B cell (primary cell): ENCODE measurements around the gene MACROH2A1. TPM values are rescaled to one million over a fixed set of nuclear protein-coding genes. Genes with fewer than 3 reads are reported as not detected.

Experiments
- ATAC-seq: fragments of 200-7000 bp; cut with Tn5 transposase; one replicate; pipeline ENCODE4 v1.10.0; 2021; ENCODE audit warnings: low read depth, mild to moderate bottlenecking, moderate number of reproducible peaks, moderate library complexity
- CTCF ChIA-PET: fragments of 350-600 bp; sonication (Branson Sonifier 250); formaldehyde crosslinking; loops from one replicate; lab custom pipeline; 2021; ENCODE audit warnings: antibody characterized with exemption, inconsistent platforms; lab: Charles Lee
- POLR2A ChIA-PET: fragments of 350-600 bp; sonication (Branson Sonifier 250); formaldehyde crosslinking; loops from one replicate; lab custom pipeline; 2021; ENCODE audit warnings: antibody characterized with exemption; lab: Charles Lee
- DNase-seq: peaks from one replicate; pipeline ENCODE4 v3.0.0; 2013
- H2AFZ ChIP-seq: 2 replicates; pipeline ENCODE4 v1.6.1; 2012; ENCODE audit warnings: mild to moderate bottlenecking, low read depth, low read length; ENCODE audit not compliant: insufficient read depth, poor library complexity, severe bottlenecking
- H3K27ac ChIP-seq, 2 donors: 1 replicate in 1 of 2; 2 replicates in 1 of 2; pipeline ENCODE4 v1.5.1; 2012 to 2013; ENCODE audit warnings: low read length in 2 of 2, mild to moderate bottlenecking in 2 of 2, moderate library complexity in 1 of 2
- H3K27me3 ChIP-seq, 4 experiments: fragments of 200-600 bp in 1 of 4; sonication (generic) in 1 of 4; replicated peaks in 1 of 4; 1 replicate in 2 of 4; 2 replicates in 2 of 4; pipeline versions ENCODE4 v1.6.1 to v1.7.0; 2013 to 2016; ENCODE audit warnings: low read length in 3 of 4, mild to moderate bottlenecking in 2 of 4, mixed read lengths in 1 of 4, moderate library complexity in 1 of 4; ENCODE audit not compliant: insufficient read depth in 4 of 4, control insufficient read depth in 3 of 4; ENCODE audit errors: control extremely low read depth in 1 of 4
- H3K36me3 ChIP-seq, 2 experiments: replicated peaks in 1 of 2; 1 replicate in 1 of 2; 2 replicates in 1 of 2; pipeline versions ENCODE4 v1.6.1 to v1.7.1; 2013; ENCODE audit warnings: low read length in 1 of 2; ENCODE audit not compliant: insufficient read depth in 2 of 2, control insufficient read depth in 1 of 2; ENCODE audit errors: control extremely low read depth in 1 of 2, extremely low read depth in 1 of 2
- H3K4me1 ChIP-seq, 2 donors: fragments of 200-600 bp in 1 of 2; sonication (generic) in 1 of 2; 1 replicate in 1 of 2; 2 replicates in 1 of 2; pipeline versions ENCODE4 v1.5.1 to v1.6.1; 2013 to 2017; ENCODE audit warnings: low read length in 2 of 2; ENCODE audit not compliant: control insufficient read depth in 2 of 2, insufficient read depth in 2 of 2
- H3K4me2 ChIP-seq: replicated peaks from 2 replicates; pipeline ENCODE3; 2012; ENCODE audit warnings: mild to moderate bottlenecking, low read depth, low read length; ENCODE audit not compliant: poor library complexity, severe bottlenecking
- H3K4me3 ChIP-seq, 5 experiments: fragments of 200-600 bp in 1 of 5; sonication (generic) in 1 of 5; 1 replicate in 3 of 5; 2 replicates in 2 of 5; pipeline versions ENCODE4 v1.5.1 to v1.7.0; 2011 to 2016; ENCODE audit warnings: low read length in 4 of 5, mild to moderate bottlenecking in 4 of 5, low read depth in 2 of 5, control low read depth in 1 of 5, moderate library complexity in 1 of 5; ENCODE audit not compliant: insufficient read depth in 1 of 5; ENCODE audit errors: control extremely low read depth in 1 of 5, extremely low read depth in 1 of 5
- H3K79me2 ChIP-seq: fragments of 200-600 bp; sonication (generic); one replicate; pipeline ENCODE4 v1.6.0; 2016; ENCODE audit warnings: low read length; ENCODE audit not compliant: control insufficient read depth, insufficient read depth
- H3K9ac ChIP-seq: fragments of 200-600 bp; sonication (generic); 2 replicates; pipeline ENCODE4 v1.6.1; 2017; ENCODE audit warnings: mild to moderate bottlenecking, low read length, moderate library complexity
- H3K9me3 ChIP-seq, 3 donors: one replicate each; pipeline versions ENCODE4 v1.6.1 to v1.7.1; 2013; ENCODE audit warnings: low read length in 2 of 3; ENCODE audit not compliant: control insufficient read depth in 2 of 3, insufficient read depth in 1 of 3; ENCODE audit errors: control extremely low read depth in 1 of 3
- H4K20me1 ChIP-seq: 2 replicates; pipeline ENCODE4 v1.6.0; 2012; ENCODE audit warnings: mild to moderate bottlenecking, low read length; ENCODE audit not compliant: insufficient read depth, control insufficient read depth, poor library complexity, severe bottlenecking
- H3K27ac Mint-ChIP-seq: one replicate; pipeline ENCODE4 v1.8.0; 2021; ENCODE audit warnings: mixed read lengths
- H3K27me3 Mint-ChIP-seq: one replicate; pipeline ENCODE4 v1.8.0; 2021; ENCODE audit warnings: mixed read lengths
- H3K4me1 Mint-ChIP-seq: one replicate; pipeline ENCODE4 v1.8.0; 2021; ENCODE audit warnings: mixed read lengths
- H3K4me3 Mint-ChIP-seq: one replicate; pipeline ENCODE4 v1.8.0; 2021; ENCODE audit warnings: mixed read lengths
- H3K9me3 Mint-ChIP-seq: one replicate; pipeline ENCODE4 v1.8.0; 2022; ENCODE audit warnings: mixed read lengths; ENCODE audit not compliant: insufficient read depth
- EZH2 ChIP-seq: IDR thresholded peaks from 2 replicates; pipeline ENCODE4 v1.6.1; 2012; ENCODE audit warnings: borderline replicate concordance, low read depth, mild to moderate bottlenecking, moderate library complexity, low read length; ENCODE audit not compliant: insufficient read depth, poor library complexity, severe bottlenecking
- WGBS: methylation state at CpG from one replicate; pipeline ENCODE4 v1.1.5; 2013; ENCODE audit warnings: missing lambda C conversion rate; ENCODE audit not compliant: insufficient coverage; 5-methylcytosine and 5-hydroxymethylcytosine counted together
- intact Hi-C: fragments of 100-400 bp; cut with micrococcal nuclease; formaldehyde crosslinking; loops from one replicate; pipeline ENCODE4 v1.10.0; 2022
- polyA plus RNA-seq: library from polyadenylated mRNA; depleted of rRNA; stranded (reverse); fragments of >200 nt; gene quantifications from 2 replicates; pipeline ENCODE4 v1.2.3, GENCODE V29; 2012
- total RNA-seq, 2 donors: library from RNA; stranded (reverse); fragments of 120-200 nt in 1 of 2; gene quantifications; 1 replicate in 1 of 2; 2 replicates in 1 of 2; pipeline versions ENCODE4 v1.2.3 to v1.2.4, GENCODE V29; 2013 to 2022
- TF ChIP-seq, protein P1 (sequence below): fragments of 200-600 bp; IDR thresholded peaks from one replicate; pipeline ENCODE4 v1.8.0; 2022; ENCODE audit warnings: antibody characterized with exemption, mild to moderate bottlenecking

Gene MACROH2A1
- total and polyA plus RNA-seq, 2 donors (not counting 1 experiment from before 2014, with no cell fraction given) = 80.1 to 99.7 TPM

DNA sequence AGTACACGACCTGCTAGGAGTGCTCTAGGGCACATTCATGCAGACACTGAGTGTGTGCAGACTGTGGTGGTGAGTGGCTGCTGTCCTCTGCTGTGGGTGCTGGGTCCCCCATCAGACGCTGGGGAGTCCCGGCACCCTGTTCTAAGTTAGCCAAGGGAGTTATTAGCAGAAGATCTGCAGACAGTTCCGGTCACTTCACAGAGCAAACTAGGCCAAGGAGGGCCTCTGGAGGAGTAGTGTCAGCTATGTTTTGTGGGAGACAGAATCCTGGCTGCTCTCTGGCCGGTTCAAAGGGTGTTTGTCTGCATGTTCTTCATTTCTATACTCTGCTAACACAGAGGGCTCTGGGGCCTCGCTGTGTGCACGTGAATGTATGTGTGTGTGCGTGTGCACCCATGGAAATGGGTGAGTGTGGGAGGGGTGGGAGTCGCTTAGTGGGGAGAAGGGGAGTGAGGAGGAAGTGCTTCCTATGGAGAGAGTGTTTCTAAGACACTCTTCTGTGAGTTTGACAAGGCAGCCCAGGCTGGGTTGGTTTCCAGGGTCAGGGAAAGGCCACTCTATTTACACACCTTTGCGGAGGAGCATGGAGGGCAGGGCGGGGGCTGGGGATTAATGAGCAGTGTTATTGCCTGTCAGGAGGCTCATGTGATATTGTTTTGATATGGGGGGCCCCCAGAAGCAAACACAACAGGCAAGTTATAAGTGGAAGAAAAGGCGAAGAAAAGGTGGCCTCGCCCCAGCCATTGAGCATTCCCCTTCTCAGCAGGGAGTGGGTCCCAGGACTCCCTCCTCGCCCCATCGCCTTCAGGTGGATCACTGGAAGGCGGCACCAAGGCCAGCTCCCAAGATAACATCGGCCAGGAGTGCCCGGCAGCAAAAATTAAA is 68.9 kb downstream of the MACROH2A1 start:
- H2AFZ ChIP-seq = no peak overlapping the region
- H3K4me2 ChIP-seq = no peak overlapping the region
- ATAC-seq (no peak), DNase-seq (no peak)
- POLR2A ChIA-PET = no interaction called here
- H3K4me1 ChIP-seq = no peaks in the 10 kb centered on the region
- no peaks in the 10 kb centered on the region for H3K27me3 ChIP-seq
- H3K79me2 ChIP-seq = no peaks in the 10 kb centered on the region
- no peaks in the 10 kb centered on the region for H3K9me3 ChIP-seq
- no peaks in the 10 kb centered on the region for H3K9me3 Mint-ChIP-seq
- CTCF ChIA-PET = no interaction called here
- TF ChIP-seq, protein P1, sequence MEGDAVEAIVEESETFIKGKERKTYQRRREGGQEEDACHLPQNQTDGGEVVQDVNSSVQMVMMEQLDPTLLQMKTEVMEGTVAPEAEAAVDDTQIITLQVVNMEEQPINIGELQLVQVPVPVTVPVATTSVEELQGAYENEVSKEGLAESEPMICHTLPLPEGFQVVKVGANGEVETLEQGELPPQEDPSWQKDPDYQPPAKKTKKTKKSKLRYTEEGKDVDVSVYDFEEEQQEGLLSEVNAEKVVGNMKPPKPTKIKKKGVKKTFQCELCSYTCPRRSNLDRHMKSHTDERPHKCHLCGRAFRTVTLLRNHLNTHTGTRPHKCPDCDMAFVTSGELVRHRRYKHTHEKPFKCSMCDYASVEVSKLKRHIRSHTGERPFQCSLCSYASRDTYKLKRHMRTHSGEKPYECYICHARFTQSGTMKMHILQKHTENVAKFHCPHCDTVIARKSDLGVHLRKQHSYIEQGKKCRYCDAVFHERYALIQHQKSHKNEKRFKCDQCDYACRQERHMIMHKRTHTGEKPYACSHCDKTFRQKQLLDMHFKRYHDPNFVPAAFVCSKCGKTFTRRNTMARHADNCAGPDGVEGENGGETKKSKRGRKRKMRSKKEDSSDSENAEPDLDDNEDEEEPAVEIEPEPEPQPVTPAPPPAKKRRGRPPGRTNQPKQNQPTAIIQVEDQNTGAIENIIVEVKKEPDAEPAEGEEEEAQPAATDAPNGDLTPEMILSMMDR = no peak
- no peak for TF ChIP-seq EZH2
- no peak overlapping the region for H3K9ac ChIP-seq
- no peak overlapping the region for H3K27ac ChIP-seq
- H3K4me3 ChIP-seq = no peak overlapping the region
- H4K20me1 ChIP-seq = no peaks in the 10 kb centered on the region
- no peak overlapping the region for H3K4me3 Mint-ChIP-seq
- intact Hi-C loops = no loop called here
- no peaks in the 10 kb centered on the region for H3K27me3 Mint-ChIP-seq
- WGBS = 97% methylated on average over 15 of the region's 18 CpGs
- peaks cover 0 to 24% of the 10 kb centered on the region in 2 experiments for H3K36me3 ChIP-seq
- H3K27ac Mint-ChIP-seq = no peak overlapping the region
- no peaks in the 10 kb centered on the region for H3K4me1 Mint-ChIP-seq
